Tibial nerve (tissue), 4 donors: ENCODE data around the gene SOX8. TPM values are rescaled to one million over a fixed set of nuclear protein-coding genes. Genes with fewer than 3 reads are reported as not detected.

Experiments
- DNase-seq, 2 donors: peaks; one replicate each; pipeline ENCODE4 v3.0.0-alpha.2; 2019; ENCODE audit warnings: low spot score in 2 of 2
- H3K27ac ChIP-seq, 4 donors: fragments of 200-600 bp; sonication (generic) in 3 of 4; one replicate each; pipeline ENCODE4 v1.5.1; 2017 to 2019; ENCODE audit warnings: mild to moderate bottlenecking in 1 of 4
- H3K27me3 ChIP-seq, 2 donors: fragments of 200-600 bp; sonication (generic) in 1 of 2; one replicate each; pipeline versions ENCODE4 v1.5.1 to v1.6.0; 2017 to 2019
- H3K36me3 ChIP-seq, 3 donors: fragments of 200-600 bp; sonication (generic); one replicate each; pipeline ENCODE4 v1.5.1; 2018 to 2019
- H3K4me1 ChIP-seq, 4 donors: fragments of 200-600 bp; sonication (generic) in 3 of 4; one replicate each; pipeline ENCODE4 v1.5.1; 2017 to 2019
- H3K4me3 ChIP-seq, 4 donors: fragments of 200-600 bp; sonication (generic) in 3 of 4; one replicate each; pipeline ENCODE4 v1.5.1; 2017 to 2019; ENCODE audit warnings: mild to moderate bottlenecking in 1 of 4, moderate library complexity in 1 of 4
- H3K9me3 ChIP-seq, 4 donors: fragments of 200-600 bp; sonication (generic) in 3 of 4; one replicate each; pipeline ENCODE4 v1.5.1; 2017 to 2019
- EP300 ChIP-seq, 2 donors: sonication (generic); formaldehyde crosslinking; IDR thresholded peaks; one replicate each; pipeline ENCODE4 v1.6.1; 2017; ENCODE audit warnings: antibody characterized with exemption in 2 of 2, mild to moderate bottlenecking in 1 of 2
- POLR2A ChIP-seq, 2 donors: fragments of 450-650 bp; IDR thresholded peaks; one replicate each; pipeline ENCODE4 v1.6.1; 2017; ENCODE audit warnings: antibody characterized with exemption in 2 of 2, mild to moderate bottlenecking in 2 of 2, moderate library complexity in 2 of 2
- WGBS, 2 donors: methylation state at CpG; one replicate each; pipeline ENCODE4 v1.1.5; 2018; 5-methylcytosine and 5-hydroxymethylcytosine counted together
- total RNA-seq, 4 donors: library from RNA; depleted of rRNA; stranded (reverse); fragments of >200 nt; gene quantifications; one replicate each; pipeline ENCODE4 v1.1.0, GENCODE V29; 2016
- TF ChIP-seq, protein P1 (sequence below), 5 experiments: fragments of 200-600 bp in 3 of 5; fragments of 450-650 bp in 2 of 5; sonication (generic) in 3 of 5; IDR thresholded peaks; one replicate each; pipeline ENCODE4 v1.5.1; 2016 to 2019; ENCODE audit warnings: antibody characterized with exemption in 5 of 5, mild to moderate bottlenecking in 3 of 5, moderate library complexity in 2 of 5

The SOX8 gene
- total RNA-seq, 4 donors from 2014 or later: 51.3 to 74.5 (median 66.3) TPM

DNA sequence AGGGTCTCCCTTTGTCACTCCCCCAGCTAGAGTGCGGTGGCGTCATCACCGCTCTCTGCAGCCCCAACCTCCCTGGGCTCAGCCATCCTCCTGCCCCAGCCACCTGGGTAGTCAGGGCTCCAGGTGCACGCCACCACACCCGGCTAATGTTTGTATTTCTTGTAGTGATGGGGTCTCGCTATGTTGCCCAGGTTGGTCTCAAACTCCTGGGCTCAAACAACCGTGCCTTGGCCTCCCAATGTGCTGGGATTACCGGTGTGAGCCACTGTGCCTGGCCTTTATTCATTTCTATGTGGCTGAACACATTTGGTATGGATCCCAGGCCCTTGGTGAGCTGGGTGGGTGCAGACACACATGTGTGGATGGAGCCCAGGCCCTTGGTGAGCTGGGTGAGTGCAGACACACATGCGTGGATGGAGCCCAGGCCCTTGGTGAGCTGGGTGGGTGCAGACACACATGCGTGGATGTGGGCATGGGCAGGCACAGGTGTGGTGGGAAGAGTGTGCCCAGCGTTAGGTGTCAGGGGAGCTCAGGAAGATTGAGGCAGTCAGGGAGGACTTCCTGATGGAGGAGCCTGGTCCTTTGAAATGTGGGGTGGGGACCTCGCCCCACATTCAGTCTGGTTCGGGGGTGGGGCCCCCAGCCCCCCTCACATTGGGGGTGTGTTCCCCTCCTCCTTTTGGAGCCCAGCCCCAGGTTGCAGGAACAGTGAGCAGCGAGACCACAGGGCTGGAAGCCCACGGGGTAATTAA lies 37.1 kb downstream of the SOX8 start:
- Histone ChIP-seq H3K4me1 (peaks cover 0 to 31% (median 7%) of the 10 kb centered on the region in 4 donors), H3K27me3 (peaks cover 0 to 39% of the 10 kb centered on the region in 2 donors), H3K9me3 (no peaks in the 10 kb centered on the region), H3K27ac (peak overlapping the region in 3 of 4 donors; percentile 11 to 79 (median 61)), H3K36me3 (no peaks in the 10 kb centered on the region), H3K4me3 (peak overlapping the region in 2 of 4 donors; percentile 30 to 40)
- DNase-seq: no peak
- WGBS, 2 donors: 77 to 84% methylated on average over 15 of the region's 15 CpGs
- TF ChIP-seq EP300 (IDR thresholded peaks at IDR 0.05): no peak
- TF ChIP-seq, protein P1, sequence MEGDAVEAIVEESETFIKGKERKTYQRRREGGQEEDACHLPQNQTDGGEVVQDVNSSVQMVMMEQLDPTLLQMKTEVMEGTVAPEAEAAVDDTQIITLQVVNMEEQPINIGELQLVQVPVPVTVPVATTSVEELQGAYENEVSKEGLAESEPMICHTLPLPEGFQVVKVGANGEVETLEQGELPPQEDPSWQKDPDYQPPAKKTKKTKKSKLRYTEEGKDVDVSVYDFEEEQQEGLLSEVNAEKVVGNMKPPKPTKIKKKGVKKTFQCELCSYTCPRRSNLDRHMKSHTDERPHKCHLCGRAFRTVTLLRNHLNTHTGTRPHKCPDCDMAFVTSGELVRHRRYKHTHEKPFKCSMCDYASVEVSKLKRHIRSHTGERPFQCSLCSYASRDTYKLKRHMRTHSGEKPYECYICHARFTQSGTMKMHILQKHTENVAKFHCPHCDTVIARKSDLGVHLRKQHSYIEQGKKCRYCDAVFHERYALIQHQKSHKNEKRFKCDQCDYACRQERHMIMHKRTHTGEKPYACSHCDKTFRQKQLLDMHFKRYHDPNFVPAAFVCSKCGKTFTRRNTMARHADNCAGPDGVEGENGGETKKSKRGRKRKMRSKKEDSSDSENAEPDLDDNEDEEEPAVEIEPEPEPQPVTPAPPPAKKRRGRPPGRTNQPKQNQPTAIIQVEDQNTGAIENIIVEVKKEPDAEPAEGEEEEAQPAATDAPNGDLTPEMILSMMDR (IDR thresholded peaks at IDR 0.05): no peak
- TF ChIP-seq POLR2A (IDR thresholded peaks at IDR 0.05): no peak

DNA sequence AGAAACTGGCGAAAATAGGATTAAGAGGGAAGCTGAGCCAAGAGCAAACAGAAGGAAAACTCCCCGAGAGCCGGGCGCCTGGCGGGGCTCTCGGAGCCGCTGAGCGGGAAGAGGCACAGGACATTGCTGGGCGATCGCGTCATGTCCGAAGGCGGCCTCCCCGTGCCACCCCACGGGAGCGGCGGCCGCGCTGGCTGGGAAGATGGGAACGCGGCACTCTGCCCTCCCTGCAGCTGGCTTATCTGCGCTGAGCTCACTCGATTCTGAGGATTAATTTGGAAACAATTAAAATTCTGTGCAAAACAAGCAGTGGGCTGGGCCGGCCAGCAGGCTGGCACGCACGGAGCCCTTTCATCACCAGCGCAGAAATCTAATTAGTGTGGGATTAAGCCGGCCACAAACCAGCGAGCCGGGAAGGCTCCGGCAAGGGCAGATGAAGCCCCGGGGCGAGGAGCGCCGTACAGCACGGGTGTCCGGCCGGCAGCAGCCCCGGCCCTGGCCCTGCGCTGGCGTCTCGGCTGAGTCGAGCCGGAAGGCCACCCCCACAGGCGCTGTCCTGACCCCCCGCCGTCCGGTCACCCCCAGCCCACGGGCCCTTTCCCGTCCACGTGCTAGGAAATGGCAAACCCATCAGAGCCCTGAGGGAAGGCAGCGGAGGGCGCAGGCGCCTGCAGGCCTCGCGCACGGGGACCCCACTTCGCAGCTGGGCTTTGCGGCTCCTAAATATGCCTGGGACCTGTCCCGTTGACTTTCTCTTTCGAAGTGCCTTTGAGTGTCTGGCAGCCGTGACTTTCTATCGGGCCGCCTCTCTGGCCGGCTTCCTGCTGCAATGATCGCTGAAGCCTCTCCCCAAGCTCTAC lies 37.9 kb downstream of the SOX8 start:
- peak; percentile 27 to 44 for DNase-seq
- H3K27me3 ChIP-seq: peaks cover 0 to 39% of the 10 kb centered on the region in 2 donors
- TF ChIP-seq EP300 (IDR thresholded peaks at IDR 0.05) (no peak), POLR2A (IDR thresholded peaks at IDR 0.05) (no peak)
- TF ChIP-seq, protein P1 (IDR thresholded peaks at IDR 0.05): no peak
- peak overlapping the region in 3 of 4 donors; percentile 11 to 79 (median 61) for H3K27ac ChIP-seq
- peak overlapping the region; percentile 16 to 40 (median 28) for H3K4me3 ChIP-seq
- WGBS, 2 donors: 35 to 37% methylated on average over 48 to 66 of the region's 66 CpGs
- peaks cover 0 to 27% (median 7%) of the 10 kb centered on the region in 4 donors for H3K4me1 ChIP-seq
- no peaks in the 10 kb centered on the region for H3K9me3 ChIP-seq
- no peaks in the 10 kb centered on the region for H3K36me3 ChIP-seq

DNA sequence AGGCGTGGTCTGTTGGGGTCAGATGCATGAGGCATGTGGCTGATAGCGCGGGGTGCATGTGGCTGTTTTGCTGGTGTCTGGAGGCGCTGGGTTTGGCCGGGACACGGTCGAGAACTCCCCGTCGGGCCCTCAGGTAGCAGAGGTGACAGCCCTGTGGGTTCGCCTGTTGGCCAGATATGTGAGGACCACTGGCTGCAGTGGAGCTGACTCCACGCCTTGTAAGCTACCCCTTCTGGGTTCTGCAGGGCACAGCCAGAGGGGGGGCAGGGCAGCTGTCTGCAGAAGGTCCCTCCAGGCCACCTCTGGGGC lies 38.5 kb downstream of the SOX8 start:
- Histone ChIP-seq H3K4me1 (peaks cover 0 to 23% (median 7%) of the 10 kb centered on the region in 4 donors), H3K27me3 (peaks cover 0 to 39% of the 10 kb centered on the region in 2 donors), H3K27ac (peak overlapping the region in 2 of 4 donors; percentile 61 to 79), H3K36me3 (no peaks in the 10 kb centered on the region), H3K4me3 (peak overlapping the region in 2 of 4 donors; percentile 26 to 40), H3K9me3 (no peaks in the 10 kb centered on the region)
- DNase-seq: no peak
- 80 to 81% methylated on average over 1 to 9 of the region's 11 CpGs for WGBS, 2 donors
- TF ChIP-seq, protein P1 (IDR thresholded peaks at IDR 0.05): no peak
- TF ChIP-seq EP300 (IDR thresholded peaks at IDR 0.05): no peak
- TF ChIP-seq POLR2A (IDR thresholded peaks at IDR 0.05): no peak

DNA sequence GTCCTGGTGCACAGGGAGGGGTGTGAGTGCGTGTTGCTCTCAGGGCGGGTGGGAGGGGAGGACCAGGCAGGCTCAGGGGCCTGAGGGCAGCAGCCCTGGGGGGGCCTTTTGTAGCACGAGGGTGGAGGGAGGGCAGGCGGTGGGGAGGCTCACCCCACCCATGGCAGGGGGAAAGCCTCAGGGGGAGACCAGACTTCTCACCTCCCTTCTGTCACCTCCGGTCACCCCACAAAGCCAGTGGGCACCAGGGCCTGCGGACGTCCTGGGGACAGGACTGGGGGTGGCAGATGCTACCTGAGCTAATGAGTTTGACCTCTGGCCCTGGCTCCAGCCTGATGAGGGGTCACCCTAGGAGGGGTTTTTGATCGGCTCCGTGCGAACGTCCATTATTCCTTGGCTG lies 39.0 kb downstream of the SOX8 start:
- H3K27me3 ChIP-seq: peaks cover 0 to 39% of the 10 kb centered on the region in 2 donors
- peaks cover 0 to 18% (median 7%) of the 10 kb centered on the region in 4 donors for H3K4me1 ChIP-seq
- H3K36me3 ChIP-seq: no peaks in the 10 kb centered on the region
- TF ChIP-seq POLR2A (IDR thresholded peaks at IDR 0.05): no peak
- TF ChIP-seq, protein P1 (IDR thresholded peaks at IDR 0.05): no peak
- no peak for TF ChIP-seq EP300 (IDR thresholded peaks at IDR 0.05)
- WGBS, 2 donors: 87 to 90% methylated on average over 6 to 9 of the region's 11 CpGs
- no peak overlapping the region for H3K4me3 ChIP-seq
- DNase-seq: no peak
- no peaks in the 10 kb centered on the region for H3K9me3 ChIP-seq
- no peak overlapping the region for H3K27ac ChIP-seq
